ENCODE data around the gene KPTN. TPM values are rescaled to one million over a fixed set of nuclear protein-coding genes. Genes with fewer than 3 reads are reported as not detected.

The KPTN gene
- total and polyA plus RNA-seq, 2 of the 8 experiments (the other 6 are each of a cell fraction or from before 2014, with no cell fraction given): 23.6 to 31.3 TPM

GRCh38 chr19:47427241-47428176 lies 56.5 kb downstream of the KPTN start (continued):
- TF ChIP-seq ATF3 (IDR thresholded peaks at IDR 0.05; ENCODE audit: insufficient read depth, low read depth, low read length) (no peak), SP1 (IDR thresholded peaks at IDR 0.05; ENCODE audit: low read depth, low read length) (peak; percentile 72), GABPA (IDR thresholded peaks at IDR 0.05; ENCODE audit: borderline replicate concordance, insufficient read depth, low read length) (no peak), POU5F1 (IDR thresholded peaks at IDR 0.05; ENCODE audit: low read depth, low read length) (no peak), BACH1 (IDR thresholded peaks at IDR 0.05; ENCODE audit: low read length) (no peak), POLR2A (IDR thresholded peaks at IDR 0.05; ENCODE audit: control extremely low read depth in 1 of 2, low read depth in 2 of 2, low read length in 2 of 2) (0 out of 3 replicates have a peak, but pooled peaks of 1 of the 2 experiments have one; percentile 21), SIX5 (IDR thresholded peaks at IDR 0.05; ENCODE audit: low read depth, low read length) (no peak), CBX5 (IDR thresholded peaks at IDR 0.05; ENCODE audit: low read depth, low read length) (no peak), TBP (IDR thresholded peaks at IDR 0.05; ENCODE audit: low read depth, low read length) (peak; percentile 55), RAD21 (IDR thresholded peaks at IDR 0.05 in 1 of 2, conservative IDR thresholded peaks at IDR 0.05 in 1 of 2; ENCODE audit: low read depth in 2 of 2, low read length in 2 of 2) (peak; percentile 83 to 85), SIRT6 (IDR thresholded peaks at IDR 0.05; ENCODE audit: low read length) (no peak), E2F6 (IDR thresholded peaks at IDR 0.05) (no peak), PHF8 (conservative IDR thresholded peaks at IDR 0.05; ENCODE audit: low read depth, low read length) (no peak), CEBPB (IDR thresholded peaks at IDR 0.05; ENCODE audit: low read depth, low read length) (no peak), TCF12 (IDR thresholded peaks at IDR 0.05; ENCODE audit: low read depth, low read length) (no peak), EP300 (IDR thresholded peaks at IDR 0.05; ENCODE audit: borderline replicate concordance in 1 of 2, low read depth in 2 of 2, low read length in 2 of 2) (no peak), RXRA (IDR thresholded peaks at IDR 0.05; ENCODE audit: insufficient read depth, low read depth, low read length) (no peak), EGR1 (IDR thresholded peaks at IDR 0.05; ENCODE audit: borderline replicate concordance, low read depth, low read length) (peak; percentile 82), CBX8 (IDR thresholded peaks at IDR 0.05; ENCODE audit: borderline replicate concordance, low read depth, low read length) (no peak), CTCF (IDR thresholded peaks at IDR 0.05; ENCODE audit: control extremely low read depth in 1 of 3, insufficient read depth in 1 of 3, low read depth in 1 of 3, low read length in 3 of 3) (peak; percentile 86 to 98 (median 96))

All from H1 (cell line).